CD4-positive, alpha-beta T cell treated with Interferon gamma for 1 hour (primary cell): ENCODE results near the gene SYTL3.
"Not testable (repeated sequence)": the region's sequence is repeated elsewhere in the genome, so short reads cannot be mapped to it uniquely, and the experiment has no call there.

Source experiments
- DNase-seq: peaks from one replicate; pipeline ENCODE4 v3.0.0-alpha.2; 2020

Gene SYTL3

DNA sequence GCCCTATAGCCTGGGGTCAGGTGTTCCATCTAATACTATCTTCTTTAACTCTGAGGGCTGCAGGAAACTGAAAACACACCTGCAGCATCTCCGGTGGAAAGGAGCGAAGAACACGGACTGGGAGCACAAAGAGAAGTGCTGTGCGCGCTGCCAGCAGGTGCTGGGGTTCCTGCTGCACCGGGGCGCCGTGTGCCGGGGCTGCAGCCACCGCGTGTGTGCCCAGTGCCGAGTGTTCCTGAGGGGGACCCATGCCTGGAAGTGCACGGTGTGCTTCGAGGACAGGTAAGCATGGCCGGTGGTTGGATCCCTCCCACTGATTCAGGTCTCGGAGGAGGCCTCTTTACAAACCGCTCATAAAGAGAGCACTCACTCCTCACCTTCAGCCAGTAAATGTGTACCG, 15.5 kb downstream of the SYTL3 start:
- no peak for DNase-seq

- DNase-seq = peak; percentile 41
Measured at GRCh38 chr6:158666628-158667359, 16.9 kb downstream of the SYTL3 start.

- DNase-seq = no peak
Measured at GRCh38 chr6:158667360-158667981, 17.6 kb downstream of the SYTL3 start.

DNA sequence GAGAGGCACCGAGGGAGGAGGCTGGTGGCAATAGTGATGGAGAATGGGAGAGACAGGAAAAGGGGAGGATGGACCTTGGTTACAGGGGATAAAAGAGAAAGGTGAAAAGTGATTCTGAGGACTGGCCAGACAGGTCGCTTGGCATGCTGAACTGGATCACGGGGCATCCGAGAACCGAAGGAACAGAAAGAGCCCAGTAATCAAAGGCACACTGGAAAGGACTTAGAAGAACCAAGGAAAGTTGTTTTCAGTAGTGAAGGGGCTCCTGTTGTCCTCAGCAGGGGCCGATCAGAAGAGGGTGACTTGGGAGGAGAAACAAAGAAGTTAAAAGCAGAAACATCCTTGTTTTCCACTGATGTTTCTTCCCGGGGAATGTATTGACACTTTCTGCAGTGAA, 18.9 kb downstream of the SYTL3 start:
- no peak for DNase-seq

DNA sequence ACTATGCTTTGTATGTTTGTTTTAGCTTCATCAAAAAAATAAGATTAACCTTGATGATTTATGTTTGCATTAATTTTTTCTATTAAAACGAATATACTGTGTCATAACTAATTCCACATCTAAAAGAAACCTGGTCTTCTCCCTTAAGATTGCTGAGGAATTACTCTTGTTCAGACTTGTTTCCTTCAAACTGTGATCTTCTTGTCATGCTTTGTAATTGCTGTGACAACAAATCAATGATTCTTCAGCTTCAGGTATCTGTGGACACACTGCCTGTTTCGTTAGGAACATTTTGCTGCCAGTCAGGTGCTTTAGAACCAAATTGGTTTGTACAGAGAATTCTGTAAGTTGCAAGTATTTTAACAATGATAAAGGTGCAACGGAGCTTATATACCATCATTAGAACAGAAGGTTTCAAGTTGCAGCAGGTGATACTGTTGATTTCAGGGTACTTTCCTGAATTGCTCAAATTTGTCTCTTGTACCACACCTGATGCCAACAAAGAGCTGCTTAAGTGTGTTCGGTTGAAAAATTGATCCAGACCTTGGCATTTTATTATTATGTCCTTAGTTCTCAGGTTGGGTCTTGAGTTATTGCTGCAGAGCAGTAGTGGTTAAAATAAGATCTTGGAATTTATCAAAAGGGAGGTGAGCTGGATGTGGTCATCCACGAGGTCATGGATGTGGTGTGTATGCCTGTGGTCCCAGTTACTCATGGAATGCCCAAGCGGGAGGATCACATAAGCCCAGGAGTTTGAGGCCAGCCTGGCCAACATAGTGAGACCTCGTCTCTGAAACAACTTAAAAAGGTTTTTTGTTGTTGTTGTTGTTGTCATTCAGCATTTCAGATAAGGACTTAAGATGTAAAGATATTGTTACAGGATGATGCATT, 19.5 kb downstream of the SYTL3 start:
- no peak for DNase-seq

DNA sequence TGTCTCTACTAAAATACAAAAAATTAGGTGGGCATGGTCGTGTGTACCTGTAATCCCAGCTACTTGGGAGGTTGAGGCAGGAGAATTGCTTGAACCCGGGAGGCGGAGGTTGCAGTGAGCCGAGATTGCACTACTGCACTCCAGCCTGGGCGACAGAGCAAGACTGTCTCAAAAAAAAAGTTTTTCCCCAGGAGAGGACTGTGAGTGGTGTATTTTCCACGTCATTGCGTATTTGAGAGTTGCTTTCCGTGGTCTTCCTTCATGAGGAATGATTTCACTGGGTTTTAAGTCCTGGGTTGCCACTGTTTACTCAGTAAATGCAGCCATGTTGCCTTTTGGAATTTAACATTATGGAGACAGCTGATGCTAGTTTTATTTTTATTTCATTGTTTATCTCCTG, 22.3 kb downstream of the SYTL3 start:
- not testable (repeated sequence) for DNase-seq

- no peak for DNase-seq
Measured at GRCh38 chr6:158672726-158673125, 22.9 kb downstream of the SYTL3 start.

- DNase-seq = no peak
Measured at GRCh38 chr6:158674342-158675131, 24.7 kb downstream of the SYTL3 start.

- DNase-seq = not testable (repeated sequence)
Measured at GRCh38 chr6:158677094-158677493, 27.2 kb downstream of the SYTL3 start.

DNA sequence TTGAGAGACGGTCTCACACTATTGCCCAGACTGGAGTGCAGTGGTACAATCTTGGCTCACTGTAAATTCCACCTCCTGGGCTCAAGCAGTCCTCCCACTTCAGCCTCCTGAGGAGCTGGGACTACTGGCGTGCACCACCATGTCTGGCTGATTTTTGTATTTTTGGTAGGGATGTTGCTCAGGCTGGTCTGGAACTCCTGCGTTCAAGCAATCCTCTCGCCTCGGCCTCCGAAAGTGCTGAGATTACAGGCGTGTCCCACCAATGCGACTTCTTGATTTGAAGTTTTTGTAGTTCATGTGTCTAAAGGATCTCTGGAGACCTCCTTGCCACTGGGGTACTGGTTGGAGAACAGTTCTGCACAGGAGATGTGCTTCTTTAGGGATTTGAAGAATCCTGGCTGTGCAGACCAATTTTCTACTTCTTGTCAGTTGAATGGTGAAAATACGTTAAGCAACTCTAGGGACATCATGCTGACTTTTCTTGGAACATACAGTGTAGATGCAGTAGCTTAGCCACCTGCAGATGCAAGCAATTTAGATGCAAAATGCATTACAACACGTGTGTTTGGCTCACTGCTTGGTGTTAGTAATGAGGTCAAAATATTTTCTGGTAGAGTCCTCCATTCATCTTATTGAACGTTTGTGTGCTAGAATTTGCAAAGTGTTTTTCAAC, 28.2 kb downstream of the SYTL3 start:
- DNase-seq = no peak

- DNase-seq = no peak
Measured at GRCh38 chr6:158680015-158680414, 30.2 kb downstream of the SYTL3 start.

DNA sequence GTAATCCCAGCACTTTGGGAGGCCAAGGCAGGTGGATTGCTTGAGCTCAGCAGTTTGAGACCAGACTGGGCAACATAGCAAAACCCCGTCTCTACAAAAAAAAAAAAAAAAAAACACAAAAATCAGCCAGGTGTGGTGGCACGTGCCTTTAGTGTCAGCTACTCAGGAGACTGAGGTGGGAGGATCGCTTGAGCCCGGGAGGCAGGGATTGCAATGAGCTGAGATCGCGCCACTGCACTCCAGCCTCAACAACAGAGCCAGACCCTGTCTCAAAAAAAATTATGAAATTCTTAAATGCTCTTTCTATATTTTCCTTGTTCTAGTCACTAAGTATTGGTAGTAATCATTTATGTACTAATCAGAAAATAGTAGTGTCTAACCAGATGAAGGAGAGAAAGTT, 30.6 kb downstream of the SYTL3 start:
- no peak for DNase-seq

DNA sequence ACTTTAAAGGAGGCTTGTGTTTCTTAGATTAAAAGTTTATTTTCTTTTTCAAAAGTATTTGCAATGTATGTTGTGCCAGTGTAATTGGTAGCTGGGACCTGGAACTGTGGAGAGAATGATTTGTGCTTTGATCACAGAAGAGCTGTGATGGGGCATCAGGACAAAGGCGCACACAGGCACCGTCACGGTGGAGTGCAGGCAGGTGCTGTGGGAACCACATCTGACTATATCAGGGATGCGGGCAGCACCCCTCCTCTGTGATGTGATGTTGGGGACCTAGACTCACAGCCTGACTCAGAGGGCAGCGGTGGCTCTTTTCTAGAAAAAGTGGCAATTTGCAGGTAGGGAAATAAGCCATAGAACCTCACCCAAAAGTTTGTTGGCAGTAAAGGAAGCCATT, 34.5 kb downstream of the SYTL3 start:
- peak; percentile 24 for DNase-seq

DNA sequence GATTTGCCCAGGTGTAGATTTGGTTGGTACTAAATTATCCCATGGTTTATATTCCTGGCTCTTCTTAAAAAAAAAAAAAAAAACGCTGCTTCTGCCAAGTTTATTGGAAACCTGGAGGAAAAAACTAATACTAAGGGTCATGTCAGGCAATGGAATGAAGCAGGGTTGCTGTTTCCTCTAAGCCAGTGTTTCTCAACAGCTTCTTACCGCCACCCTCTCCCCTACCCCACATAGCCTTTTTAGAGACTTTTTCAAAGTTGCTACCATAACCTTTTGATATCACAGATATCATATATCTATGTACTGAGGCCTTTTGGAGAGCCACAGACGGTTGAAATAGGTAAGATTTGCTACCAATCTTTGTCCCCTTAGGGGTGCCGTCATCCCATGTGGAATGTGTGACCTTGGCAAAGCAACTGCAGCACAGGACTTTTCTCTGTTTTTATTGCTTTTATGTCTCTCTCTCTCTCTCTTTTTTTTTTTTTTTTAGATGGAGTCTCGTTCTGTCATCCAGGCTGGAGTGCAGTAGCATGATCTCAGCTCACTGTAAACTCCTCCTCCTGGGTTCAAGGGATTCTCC, 35.0 kb downstream of the SYTL3 start:
- no peak for DNase-seq

DNA sequence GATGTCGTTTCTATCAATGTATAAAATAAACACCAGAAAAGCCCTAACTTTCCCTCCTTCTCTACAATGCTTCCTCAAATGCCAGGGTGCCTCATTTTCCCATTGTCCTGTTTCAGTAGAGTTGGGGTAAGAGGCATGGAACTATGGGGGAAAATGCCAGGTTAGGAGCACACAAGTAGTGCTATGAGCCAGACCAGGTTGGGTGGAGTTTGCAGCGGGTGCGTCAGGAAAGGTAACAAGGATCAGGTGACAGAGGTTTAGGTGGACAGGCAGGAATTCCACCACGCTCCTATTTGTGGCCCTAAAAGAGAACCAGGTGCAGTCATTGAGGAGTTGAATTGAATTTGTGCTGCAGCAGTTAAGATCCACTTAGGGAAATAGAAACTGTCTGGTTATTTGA, 36.5 kb downstream of the SYTL3 start:
- DNase-seq = no peak

GRCh38 chr6:158686791-158687381, 37.0 kb downstream of the SYTL3 start:
- peak; percentile 70 for DNase-seq

DNA sequence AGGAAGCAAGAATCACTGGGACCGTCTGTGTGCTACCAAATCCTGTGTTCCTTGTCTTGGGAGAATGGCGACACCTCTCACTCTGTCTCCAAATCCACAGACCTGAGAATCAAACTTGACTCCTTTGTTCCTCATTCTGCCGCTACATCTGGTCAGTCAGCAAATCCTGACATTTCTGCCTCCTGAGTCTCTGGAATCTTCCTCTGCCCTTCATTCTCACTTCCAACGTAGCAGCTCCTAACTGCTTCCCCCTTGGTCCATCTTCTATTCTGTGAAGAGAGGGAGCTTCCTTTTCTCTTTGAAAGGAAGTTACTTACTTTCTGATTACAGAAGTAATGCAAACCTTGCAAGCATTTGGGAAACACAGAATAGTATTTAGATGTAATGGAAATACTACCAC, 37.7 kb downstream of the SYTL3 start:
- no peak for DNase-seq

GRCh38 chr6:158688860-158689259, 39.0 kb downstream of the SYTL3 start:
- no peak for DNase-seq

- no peak for DNase-seq
Measured at GRCh38 chr6:158694913-158695312, 45.1 kb downstream of the SYTL3 start.

DNA sequence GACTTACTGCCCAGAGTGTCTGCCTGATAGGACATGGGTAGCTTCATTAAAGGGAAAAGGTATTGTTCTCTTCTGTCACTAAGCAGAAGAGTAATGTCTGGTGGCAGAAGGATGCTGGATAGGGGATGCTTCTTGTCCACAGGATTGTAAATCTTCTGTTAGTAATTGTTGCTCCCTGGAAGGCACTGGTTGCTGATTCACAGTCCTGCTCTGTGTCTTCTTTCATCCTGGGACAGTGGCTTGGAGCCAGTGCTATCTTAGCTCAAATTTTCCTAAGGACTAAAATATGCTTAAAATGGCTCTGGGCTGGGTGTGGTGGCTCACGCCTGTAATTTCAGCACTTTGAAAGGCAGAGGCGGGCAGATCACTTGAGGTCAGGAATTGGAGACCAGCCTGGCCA, 48.0 kb downstream of the SYTL3 start:
- no peak for DNase-seq

DNA sequence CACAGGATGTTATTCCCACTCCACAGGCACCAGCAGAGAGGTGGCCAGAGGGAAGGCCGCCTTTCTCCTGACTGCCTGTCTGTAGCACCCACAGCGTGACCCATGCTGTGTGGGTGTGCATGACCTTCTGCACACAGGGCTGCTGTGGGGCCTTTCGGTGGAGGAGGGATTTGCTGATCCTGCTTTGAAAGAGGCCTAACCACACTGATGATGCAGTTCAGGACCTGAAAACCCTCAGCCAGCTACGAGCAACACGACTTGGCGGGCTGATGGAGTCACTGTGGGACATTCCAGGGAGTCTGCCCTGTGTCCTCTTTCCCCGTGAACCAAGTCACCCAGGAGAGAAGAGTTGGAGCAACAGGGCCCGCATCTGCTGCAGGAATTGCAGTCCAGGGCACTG, 49.1 kb downstream of the SYTL3 start:
- DNase-seq = no peak

GRCh38 chr6:158701268-158701667, 51.4 kb downstream of the SYTL3 start:
- not testable (repeated sequence) for DNase-seq
